RWPE1 (cell line): ENCODE results near the gene SLC35C1.

ENCODE experiments used
- CTCF ChIA-PET: fragments of 350-600 bp; sonication (Branson Sonifier 250); formaldehyde crosslinking; extraction: SDS; loops from one replicate; lab custom pipeline; 2021; lab: Yijun Ruan, JAX
- POLR2A ChIA-PET: fragments of 400-600 bp; formaldehyde crosslinking; extraction: SDS; loops from one replicate; lab custom pipeline; 2020; ENCODE audit warnings: antibody characterized with exemption; ENCODE audit not compliant: low non-redundant PET; lab: Yijun Ruan, JAX
- DNase-seq: peaks from one replicate; pipeline ENCODE4 v3.0.0; 2012; ENCODE audit warnings: low spot score
- H3K27ac ChIP-seq: fragments of 450-650 bp; 2 replicates; pipeline ENCODE4 v1.5.1; 2017
- TF ChIP-seq, protein P1 (sequence below): fragments of 450-650 bp; conservative IDR thresholded peaks from 2 replicates; pipeline ENCODE4 v1.5.1; 2017; ENCODE audit warnings: low read depth, mild to moderate bottlenecking

The SLC35C1 gene

DNA sequence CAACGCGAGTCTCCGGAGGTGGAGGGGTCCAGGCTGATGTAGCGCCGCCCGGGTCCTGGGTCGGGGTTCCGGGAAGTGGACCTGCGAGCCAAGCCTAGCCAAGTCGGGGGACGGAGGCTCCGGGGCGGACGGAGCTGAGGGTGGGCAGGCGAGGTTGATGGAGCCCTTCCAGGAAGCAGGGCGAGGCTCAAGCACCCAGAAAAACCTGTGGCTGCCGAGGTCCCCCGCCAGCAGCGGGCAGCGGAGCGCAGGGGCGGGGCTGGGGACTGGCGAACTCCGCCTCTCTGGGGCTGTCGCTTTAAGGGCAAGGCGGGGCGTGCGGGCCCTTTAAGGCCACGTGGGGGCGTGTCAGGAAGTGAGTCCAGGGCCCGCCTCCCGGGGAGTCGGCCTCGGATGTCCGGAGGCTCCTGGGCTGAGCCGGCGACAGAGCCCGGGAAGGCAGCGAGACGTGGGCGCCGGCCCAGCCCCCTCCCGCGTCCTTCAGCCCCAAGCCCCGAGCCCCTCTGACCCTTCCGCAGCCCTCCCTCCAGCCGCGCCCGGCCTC, at the start of gene SLC35C1:
Gene SLC35C1, plus strand, starts transcription at position 389 of the 544 bp plus-strand sequence. CDS start 653 bp downstream, outside the sequence.
- TF ChIP-seq, protein P1, sequence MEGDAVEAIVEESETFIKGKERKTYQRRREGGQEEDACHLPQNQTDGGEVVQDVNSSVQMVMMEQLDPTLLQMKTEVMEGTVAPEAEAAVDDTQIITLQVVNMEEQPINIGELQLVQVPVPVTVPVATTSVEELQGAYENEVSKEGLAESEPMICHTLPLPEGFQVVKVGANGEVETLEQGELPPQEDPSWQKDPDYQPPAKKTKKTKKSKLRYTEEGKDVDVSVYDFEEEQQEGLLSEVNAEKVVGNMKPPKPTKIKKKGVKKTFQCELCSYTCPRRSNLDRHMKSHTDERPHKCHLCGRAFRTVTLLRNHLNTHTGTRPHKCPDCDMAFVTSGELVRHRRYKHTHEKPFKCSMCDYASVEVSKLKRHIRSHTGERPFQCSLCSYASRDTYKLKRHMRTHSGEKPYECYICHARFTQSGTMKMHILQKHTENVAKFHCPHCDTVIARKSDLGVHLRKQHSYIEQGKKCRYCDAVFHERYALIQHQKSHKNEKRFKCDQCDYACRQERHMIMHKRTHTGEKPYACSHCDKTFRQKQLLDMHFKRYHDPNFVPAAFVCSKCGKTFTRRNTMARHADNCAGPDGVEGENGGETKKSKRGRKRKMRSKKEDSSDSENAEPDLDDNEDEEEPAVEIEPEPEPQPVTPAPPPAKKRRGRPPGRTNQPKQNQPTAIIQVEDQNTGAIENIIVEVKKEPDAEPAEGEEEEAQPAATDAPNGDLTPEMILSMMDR, result no peak
- ChIA-PET CTCF (interaction anchor here (0.8 to 1.7 kb wide), 2 partner anchors 33 kb away, joined by 4 to 6 read pairs; no protein-coding TSS in a partner anchor), POLR2A (no interaction called here)
- H3K27ac ChIP-seq, result peak within 1 kb of the TSS; percentile 84
- DNase-seq, result peak; percentile 93

DNA sequence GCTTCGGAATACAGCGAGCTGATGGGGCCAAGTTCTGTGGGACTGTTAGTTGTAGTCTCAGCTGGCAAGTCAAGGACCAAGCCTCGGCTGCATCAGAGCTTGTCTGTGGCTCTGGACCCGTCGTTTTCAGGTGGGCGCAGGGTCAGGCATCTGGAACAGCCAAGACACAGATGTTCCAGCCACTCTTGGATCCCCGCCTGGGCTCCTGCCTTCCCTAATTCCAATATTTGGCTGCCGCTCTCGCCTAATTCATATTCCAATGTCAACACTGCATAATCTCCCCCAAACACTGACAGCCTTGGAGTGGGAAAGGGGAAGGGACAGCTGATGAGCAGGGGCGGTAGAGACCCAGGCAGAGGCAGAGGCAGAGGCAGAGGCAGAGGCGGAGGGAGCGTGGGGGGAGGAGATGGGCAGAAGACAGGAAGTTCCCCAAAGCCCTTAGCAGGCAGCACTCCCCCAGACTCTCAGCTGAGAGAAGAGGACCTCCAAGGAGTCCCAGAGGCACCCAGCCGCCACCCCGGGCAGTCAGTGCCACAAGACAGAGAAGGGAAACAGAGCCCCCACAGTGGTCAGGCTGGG, 49.6 kb upstream of the SLC35C1 start:
- no peak for DNase-seq
- H3K27ac ChIP-seq, result no peak overlapping the region
- ChIA-PET POLR2A (no interaction called here), CTCF (interaction anchor here (1.1 kb wide), 1 partner anchor 16 kb away, joined by 7 read pairs; no protein-coding TSS in a partner anchor)
- TF ChIP-seq, protein P1, result no peak

DNA sequence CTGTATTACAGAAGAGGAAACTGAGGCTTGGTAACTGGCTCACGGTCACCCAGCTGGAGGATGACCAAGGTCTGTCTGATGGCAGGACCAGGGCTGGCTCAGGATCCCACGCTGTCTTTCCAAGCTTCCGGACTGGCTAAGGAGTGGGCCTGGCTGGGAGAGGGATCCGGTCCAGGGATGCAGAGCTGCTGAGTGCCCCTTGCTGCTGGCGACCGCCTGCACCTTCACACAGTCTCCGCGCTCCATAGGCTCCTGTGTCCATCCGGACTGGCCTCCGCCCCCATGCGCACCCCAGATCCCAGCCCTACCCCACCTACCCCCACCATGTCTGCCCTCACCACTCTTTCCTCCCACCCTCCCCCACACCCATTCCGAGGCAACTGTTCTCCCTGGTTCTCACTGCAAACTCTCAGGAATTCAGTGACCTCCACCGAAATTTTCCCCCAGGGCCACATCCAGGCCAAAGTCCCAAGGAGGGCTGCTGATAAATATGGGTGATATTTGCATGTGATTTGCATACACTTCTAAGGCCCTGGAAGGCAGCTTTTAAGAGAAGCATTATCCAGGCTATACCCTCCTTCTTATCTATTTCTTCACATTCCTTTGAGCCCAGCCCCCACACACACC, 48.5 kb upstream of the SLC35C1 start:
- CTCF ChIA-PET, result interaction anchor here (1.1 kb wide), 1 partner anchor 15 kb away, joined by 7 read pairs; no protein-coding TSS in a partner anchor
- DNase-seq, result no peak
- H3K27ac ChIP-seq, result no peak overlapping the region
- TF ChIP-seq, protein P1, result no peak
- POLR2A ChIA-PET, result interaction anchor here (0.5 kb wide), 1 partner anchor 10 kb away, joined by 3 read pairs; no protein-coding TSS in a partner anchor

DNA sequence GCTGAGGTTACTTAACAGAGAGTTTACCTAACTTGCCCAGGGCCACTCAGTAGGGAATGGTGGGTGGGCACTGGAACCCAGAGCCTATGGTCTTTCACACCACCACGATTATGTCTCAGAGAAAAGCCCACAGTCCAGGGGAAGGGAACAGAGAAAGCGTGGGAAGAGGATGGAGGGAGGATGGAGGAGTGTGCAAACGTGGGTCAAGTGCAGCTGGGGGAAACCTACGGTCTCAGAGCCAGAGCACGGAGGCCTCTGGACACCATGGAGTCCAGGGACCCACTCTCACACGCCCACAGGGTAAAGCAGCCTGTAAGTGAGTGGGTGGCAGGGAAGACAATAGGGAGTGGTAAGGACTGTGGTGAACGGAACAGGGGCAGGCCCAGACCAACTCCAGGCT, 47.3 kb upstream of the SLC35C1 start:
- no peak overlapping the region for H3K27ac ChIP-seq
- CTCF ChIA-PET, result no interaction called here
- POLR2A ChIA-PET, result no interaction called here
- DNase-seq, result no peak
- TF ChIP-seq, protein P1, result no peak

DNA sequence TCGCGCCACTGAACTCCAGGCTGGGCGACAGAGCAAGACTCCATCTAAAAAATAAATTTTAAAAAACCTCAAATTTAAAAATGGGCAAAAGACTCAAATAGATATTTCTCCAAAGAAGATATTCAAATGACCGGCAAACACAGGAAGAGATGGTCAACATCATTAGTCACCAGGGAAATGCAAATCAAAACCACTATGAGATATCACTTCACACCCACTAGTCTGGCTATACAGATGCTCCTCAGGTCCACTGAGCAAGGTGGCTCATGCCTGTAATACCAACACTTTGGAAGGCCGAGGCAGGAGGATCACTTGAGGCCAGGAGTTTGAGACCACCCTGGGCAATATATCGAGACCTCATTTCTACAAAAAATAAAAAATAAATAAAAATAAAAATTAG, 43.3 kb upstream of the SLC35C1 start:
- CTCF ChIA-PET, result no interaction called here
- no peak for DNase-seq
- TF ChIP-seq, protein P1, result no peak
- H3K27ac ChIP-seq, result no peak overlapping the region
- POLR2A ChIA-PET, result no interaction called here

DNA sequence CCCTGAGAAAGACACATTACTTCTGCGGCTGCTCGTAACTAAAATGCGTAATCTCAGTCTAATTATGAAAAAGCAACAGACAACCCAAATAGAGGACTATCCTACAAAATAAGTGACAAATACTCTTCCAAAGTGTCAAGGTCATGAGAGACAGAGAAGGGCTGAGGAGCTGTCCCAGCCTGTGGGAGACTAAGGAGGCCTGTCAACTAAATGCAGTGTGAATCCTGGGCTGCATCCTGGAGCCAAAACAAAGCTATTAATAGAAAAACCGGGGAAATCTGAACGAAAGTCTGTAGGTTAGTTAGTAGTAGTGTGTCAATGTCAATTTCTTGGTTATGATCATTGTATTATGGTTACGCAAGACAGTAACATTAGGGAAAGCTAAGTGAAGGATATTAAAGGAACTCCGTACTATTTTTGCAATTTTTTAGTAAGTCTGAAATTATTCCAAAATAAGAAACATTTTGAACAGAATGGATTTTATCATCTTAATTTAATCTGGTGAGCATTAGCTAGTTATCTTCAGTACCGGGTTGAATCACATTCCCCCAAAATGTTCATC, 39.8 kb upstream of the SLC35C1 start:
- ChIA-PET POLR2A (no interaction called here), CTCF (no interaction called here)
- DNase-seq, result no peak
- H3K27ac ChIP-seq, result no peak overlapping the region
- TF ChIP-seq, protein P1, result no peak
